Dermis blood vessel endothelial cell (primary cell): ENCODE measurements around the gene TRAPPC10. TPM values are rescaled to one million over a fixed set of nuclear protein-coding genes. Genes with fewer than 3 reads are reported as not detected.

Experiments
- DNase-seq: peaks from one replicate; pipeline ENCODE4 v3.0.0; 2010
- total RNA-seq: library from RNA; depleted of rRNA; stranded (reverse); fragments of >200 nt; gene quantifications from 2 replicates; pipeline ENCODE4 v1.2.3, GENCODE V29; 2014

The TRAPPC10 gene, protein sequence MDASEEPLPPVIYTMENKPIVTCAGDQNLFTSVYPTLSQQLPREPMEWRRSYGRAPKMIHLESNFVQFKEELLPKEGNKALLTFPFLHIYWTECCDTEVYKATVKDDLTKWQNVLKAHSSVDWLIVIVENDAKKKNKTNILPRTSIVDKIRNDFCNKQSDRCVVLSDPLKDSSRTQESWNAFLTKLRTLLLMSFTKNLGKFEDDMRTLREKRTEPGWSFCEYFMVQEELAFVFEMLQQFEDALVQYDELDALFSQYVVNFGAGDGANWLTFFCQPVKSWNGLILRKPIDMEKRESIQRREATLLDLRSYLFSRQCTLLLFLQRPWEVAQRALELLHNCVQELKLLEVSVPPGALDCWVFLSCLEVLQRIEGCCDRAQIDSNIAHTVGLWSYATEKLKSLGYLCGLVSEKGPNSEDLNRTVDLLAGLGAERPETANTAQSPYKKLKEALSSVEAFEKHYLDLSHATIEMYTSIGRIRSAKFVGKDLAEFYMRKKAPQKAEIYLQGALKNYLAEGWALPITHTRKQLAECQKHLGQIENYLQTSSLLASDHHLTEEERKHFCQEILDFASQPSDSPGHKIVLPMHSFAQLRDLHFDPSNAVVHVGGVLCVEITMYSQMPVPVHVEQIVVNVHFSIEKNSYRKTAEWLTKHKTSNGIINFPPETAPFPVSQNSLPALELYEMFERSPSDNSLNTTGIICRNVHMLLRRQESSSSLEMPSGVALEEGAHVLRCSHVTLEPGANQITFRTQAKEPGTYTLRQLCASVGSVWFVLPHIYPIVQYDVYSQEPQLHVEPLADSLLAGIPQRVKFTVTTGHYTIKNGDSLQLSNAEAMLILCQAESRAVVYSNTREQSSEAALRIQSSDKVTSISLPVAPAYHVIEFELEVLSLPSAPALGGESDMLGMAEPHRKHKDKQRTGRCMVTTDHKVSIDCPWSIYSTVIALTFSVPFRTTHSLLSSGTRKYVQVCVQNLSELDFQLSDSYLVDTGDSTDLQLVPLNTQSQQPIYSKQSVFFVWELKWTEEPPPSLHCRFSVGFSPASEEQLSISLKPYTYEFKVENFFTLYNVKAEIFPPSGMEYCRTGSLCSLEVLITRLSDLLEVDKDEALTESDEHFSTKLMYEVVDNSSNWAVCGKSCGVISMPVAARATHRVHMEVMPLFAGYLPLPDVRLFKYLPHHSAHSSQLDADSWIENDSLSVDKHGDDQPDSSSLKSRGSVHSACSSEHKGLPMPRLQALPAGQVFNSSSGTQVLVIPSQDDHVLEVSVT
- 25.5 and 27.0 TPM in 2 replicates for total RNA-seq

- peak; percentile 81 for DNase-seq
These were observed at the start of gene TRAPPC10 for GRCh38 chr21:44011579-44012473. TRAPPC10 (plus strand) TSS chr21:44012309; CDS start chr21:44012494, 185 bp downstream.

DNA sequence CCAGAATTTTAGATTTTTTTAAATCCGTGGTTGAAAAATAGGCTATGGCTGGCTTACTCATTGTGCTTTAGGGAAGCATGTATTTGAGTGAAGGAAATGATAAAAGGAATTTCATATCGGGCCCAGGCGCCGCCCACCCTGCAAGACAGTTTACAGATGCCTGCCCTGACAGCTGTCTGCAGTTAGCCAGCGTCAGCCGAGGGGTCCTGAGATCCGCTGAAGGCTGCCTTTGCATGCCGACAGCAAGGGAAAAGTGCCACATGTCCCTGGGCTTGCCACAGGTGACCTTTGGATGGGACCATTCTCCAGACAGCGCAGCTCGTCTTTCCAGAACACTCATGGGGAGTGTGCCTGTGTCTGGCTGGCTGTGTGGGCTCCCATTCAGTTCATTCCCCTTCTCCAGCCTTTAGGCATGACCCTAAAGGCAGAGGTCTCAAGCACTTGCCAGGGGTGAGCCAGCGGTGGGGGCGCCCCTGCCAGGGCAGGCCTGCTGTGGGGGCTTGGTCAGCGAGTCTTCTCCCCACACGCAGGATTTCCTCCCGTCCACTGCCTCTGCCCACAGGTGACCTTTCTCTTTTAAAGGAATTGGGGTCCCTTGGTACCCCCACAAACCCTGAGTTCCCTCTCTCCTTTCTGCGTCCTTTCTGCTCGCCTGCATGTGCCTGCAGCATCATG is 46.1 kb upstream of the TRAPPC10 start:
- DNase-seq = no peak

DNA sequence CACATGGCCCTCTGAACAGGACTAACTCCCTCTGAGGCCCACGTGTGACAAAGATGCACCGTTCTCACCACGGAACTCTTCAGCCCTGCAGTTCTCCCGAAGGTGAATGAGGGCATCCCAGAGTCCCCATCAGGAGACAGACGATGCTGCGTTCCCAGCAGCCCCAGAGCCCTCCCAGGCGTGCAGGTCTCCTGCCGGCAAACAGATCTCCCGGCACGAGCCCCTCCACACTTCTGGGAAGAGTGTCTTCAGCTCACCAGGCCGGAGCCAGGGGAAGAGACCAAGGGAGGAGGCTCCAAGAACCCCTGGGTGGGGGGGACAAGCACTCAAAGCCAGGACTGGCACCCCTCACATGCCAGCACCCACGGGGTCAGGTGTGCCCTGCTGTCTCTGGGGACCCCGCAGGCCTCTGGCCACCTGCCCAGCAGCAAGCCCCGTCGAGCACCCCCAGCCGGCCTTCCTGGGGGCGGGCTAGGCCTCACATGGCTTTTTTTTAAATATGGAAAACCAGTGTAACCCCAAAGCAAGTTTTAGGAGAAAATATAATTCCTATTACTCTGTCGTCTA is 45.1 kb upstream of the TRAPPC10 start:
- DNase-seq = no peak

DNA sequence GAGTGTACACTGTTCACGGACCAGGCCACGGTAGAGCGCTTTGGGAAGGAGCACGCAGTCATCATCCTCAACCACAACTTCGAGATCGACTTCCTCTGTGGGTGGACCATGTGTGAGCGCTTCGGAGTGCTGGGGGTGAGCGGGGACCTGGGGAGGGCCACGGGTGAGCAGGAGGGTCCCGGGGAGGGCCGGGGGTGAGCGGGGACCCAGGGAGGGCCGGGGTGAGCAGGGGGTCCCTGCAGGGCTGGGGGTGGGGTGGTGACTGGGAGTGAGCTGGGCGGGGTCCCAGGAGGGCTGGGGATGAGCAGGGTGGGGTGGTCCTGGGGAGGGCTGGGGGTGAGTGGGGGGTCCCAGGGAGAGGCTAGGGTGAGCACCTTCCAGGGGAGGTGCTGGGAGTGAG is 44.1 kb upstream of the TRAPPC10 start:
- DNase-seq = no peak

GRCh38 chr21:43968410-43969114 is 43.5 kb upstream of the TRAPPC10 start:
- no peak for DNase-seq

DNA sequence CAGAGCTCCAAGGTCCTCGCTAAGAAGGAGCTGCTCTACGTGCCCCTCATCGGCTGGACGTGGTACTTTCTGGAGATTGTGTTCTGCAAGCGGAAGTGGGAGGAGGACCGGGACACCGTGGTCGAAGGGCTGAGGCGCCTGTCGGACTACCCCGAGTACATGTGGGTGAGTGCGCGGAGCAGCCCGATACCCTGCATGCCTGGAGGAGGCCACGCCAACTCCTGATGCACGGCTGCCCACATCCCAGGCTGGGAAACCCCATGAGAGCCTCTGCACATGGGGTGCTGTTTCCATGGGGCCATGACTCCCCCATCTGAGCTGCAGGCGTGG is 43.0 kb upstream of the TRAPPC10 start:
- DNase-seq = no peak

GRCh38 chr21:43970551-43970950 is 41.6 kb upstream of the TRAPPC10 start:
- no peak for DNase-seq

DNA sequence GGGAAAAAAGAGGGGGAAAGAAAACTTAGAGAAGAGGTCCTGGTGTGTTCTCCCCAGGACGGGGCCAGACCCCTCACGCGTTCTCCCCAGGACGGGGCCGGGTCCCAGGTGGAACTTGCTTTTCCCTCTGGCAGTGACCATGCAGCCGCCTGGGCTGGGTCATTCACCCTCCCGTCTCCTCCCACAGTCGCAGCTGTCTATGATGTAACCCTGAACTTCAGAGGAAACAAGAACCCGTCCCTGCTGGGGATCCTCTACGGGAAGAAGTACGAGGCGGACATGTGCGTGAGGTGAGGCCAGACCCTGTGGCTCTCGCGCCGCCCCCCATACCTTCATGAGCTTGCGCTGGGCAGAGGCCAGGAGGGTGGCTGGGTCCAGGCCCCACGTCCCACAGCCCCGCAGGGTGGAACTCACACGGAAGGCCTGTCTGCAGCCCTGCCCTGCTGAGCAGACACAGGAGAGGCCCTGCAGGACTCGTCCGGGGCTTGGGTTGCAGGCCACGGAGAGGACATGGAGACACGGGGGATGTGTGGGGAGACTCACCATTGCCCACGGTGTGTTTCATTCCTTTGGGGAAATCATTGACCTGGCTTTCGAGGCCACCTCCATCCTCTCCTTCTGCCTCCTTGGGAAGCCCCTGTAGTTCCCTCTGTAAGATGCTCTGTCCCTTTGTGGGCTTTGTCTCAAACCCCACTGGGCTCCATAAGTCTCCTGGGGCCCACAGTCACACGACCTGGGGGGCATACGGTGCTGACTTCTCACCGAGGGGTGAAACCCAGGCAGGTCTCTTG is 40.7 kb upstream of the TRAPPC10 start:
- DNase-seq = no peak

- DNase-seq = no peak
These were observed 40.2 kb upstream of the TRAPPC10 start for GRCh38 chr21:43971992-43972255.

DNA sequence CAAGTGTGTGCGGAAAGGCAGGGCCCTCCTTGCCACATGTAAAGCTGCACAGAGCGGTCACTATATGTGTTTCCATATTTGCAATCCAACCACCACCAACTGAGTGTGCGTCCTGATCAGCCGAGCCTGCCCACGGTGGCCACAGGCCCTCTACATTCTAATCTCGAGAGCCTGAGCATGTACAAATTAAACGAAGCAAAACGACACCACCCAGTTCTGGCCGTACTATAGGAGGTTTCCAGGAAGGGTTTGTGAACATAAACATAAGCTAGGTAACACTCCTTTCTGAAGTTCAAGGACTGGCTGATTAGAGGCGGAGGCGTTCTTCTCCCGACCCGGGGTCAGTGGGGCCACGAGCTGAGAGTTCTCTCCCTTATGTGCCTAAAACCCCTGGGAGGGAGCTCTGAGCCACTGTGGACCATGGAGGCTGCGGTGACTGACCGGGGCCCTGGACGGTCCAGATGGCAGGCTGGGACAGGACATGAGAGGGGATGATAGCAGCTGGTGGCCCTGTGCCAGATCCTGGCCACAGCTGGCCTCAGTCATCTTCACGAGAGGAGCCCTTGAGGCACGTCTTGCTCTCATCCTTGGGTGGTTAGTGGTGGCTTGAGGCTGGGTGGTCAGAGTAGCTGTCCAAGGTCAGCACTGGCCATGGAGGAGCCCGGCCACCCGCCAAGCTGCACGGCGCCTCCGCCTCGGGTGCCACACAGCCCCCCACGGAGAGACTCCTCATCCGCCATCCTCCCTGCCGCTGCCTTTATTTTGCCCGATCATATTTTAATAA is 39.1 kb upstream of the TRAPPC10 start:
- no peak for DNase-seq

DNA sequence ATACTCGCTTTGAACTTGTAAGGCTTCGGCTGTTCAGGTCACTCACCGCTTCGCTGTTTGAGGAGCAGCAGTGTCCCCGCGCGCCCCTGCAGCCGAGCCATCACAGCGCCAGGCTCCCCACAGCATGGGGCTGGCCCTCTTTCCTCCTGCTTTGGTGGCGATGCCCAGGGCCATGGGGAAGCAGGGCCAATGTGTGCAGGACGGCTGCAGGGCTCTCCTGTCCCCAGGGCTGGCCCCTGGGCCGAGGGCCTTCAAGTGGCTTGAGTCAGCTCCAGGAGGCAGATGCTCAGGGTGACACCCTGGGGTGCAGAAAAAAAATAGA is 38.5 kb upstream of the TRAPPC10 start:
- DNase-seq = no peak

GRCh38 chr21:43974791-43975468 is 37.2 kb upstream of the TRAPPC10 start:
- no peak for DNase-seq

DNA sequence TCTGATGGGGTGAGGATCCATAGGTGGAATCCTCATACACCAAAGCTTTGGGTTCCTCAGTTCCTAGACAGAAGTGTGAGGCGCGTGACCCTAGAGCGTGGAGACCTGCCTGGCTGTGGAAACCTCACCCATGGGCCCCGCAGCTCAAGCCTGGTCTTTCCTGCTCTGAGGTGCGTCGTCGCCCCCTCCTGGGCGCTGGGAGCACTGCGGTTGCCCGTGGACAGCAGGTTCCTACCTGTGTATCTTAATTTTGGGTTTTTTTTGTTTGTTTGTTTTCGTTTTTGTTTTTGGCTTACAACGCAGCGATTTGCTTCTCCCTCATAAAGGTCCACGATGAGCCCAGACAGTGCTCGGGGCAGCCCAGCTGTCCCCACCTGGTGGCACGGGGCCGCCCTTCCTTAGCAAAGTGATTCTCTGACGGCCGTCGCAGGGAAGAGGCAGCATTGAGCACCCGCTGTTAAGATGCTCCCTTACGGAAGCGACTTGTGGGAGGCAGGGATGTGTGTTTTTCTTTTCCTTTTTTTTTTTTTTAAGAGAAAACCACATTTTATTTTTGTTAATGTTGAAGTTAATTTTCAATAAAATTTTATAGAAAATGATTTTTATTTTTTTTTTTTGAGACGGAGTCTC is 36.5 kb upstream of the TRAPPC10 start:
- peak; percentile 80 for DNase-seq

DNA sequence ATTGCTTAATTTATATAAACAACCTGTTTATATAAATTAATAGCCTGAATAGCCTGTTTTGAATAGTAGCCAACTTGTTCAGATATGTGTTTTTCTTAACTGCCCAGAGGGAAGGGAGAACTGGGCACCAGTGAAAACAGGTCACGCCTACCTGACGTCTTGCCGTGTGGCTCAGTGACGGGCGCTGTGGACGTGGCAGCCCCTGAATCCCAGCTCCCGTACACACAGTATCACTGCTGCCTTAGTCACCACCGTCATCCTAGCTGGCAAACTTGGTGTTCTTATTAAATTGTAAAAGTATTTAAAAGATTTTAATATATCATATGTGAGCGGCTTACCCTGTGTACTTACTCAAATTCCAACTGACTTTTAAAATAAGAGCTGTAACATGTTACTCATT is 35.4 kb upstream of the TRAPPC10 start:
- no peak for DNase-seq

DNA sequence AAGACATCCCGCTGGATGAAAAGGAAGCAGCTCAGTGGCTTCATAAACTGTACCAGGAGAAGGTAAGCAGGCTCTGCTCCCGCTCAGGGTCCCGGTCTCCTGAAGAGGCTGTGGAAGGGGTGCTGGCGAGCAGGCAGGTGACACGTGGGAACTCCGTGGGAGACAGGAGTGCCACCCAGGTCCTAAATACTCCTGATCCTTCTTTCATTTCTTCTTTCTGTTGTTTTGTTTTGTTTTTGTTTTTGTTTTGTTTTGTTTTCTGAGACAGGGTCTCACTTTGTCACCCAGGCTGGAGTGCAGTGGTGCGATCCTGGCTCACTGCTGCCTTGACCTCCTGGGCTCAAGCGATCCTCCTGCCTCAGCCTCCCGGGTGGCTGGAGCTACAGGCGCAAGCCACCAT is 34.0 kb upstream of the TRAPPC10 start:
- DNase-seq = no peak

- DNase-seq = no peak
These were observed 32.5 kb upstream of the TRAPPC10 start for GRCh38 chr21:43979654-43980053.

GRCh38 chr21:43981151-43981870 is 30.8 kb upstream of the TRAPPC10 start:
- DNase-seq = no peak

DNA sequence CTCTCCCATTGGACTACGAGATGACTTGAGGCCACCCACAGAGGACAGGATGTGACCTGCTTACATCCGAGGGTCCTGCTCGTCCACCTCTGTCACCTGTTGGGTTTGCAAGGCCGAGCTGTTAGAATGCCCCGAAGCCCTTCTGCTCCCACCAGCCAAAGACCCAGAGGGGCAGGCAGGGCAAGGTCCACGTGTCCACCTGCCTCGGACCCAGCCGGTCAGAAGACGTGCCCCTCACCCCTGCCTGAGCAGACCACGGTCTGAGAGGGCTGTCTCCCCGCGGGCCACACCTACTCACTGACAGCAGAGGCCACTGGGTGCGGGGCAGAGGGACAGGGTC is 30.3 kb upstream of the TRAPPC10 start:
- DNase-seq = no peak
